Measurements from ENCODE around the gene FOS.
"Not testable (repeated sequence)": the region's sequence is repeated elsewhere in the genome, so short reads cannot be mapped to it uniquely, and the experiment has no call there.

FOS gene

GRCh38 chr14:75278422-75279152 lies at the start of gene FOS:
Gene FOS (plus strand): TSS chr14:75278828. CDS start chr14:75278983, 155 bp downstream.
- DNase-seq, result peak; percentile 83 to 89

- DNase-seq, result no peak
Measured at GRCh38 chr14:75229661-75230139, 48.9 kb upstream of the FOS start.

GRCh38 chr14:75230140-75230792 lies 48.4 kb upstream of the FOS start:
- peak; percentile 20 to 26 for DNase-seq

GRCh38 chr14:75231320-75231719 lies 47.3 kb upstream of the FOS start:
- no peak for DNase-seq

GRCh38 chr14:75232191-75232590 lies 46.4 kb upstream of the FOS start:
- no peak for DNase-seq

GRCh38 chr14:75232597-75232996 lies 46.0 kb upstream of the FOS start:
- no peak for DNase-seq

- no peak for DNase-seq
Measured at GRCh38 chr14:75234173-75235115, 44.2 kb upstream of the FOS start.

- DNase-seq, result not testable (repeated sequence)
Measured at GRCh38 chr14:75235198-75235597, 43.4 kb upstream of the FOS start.

GRCh38 chr14:75236467-75236866 lies 42.2 kb upstream of the FOS start:
- DNase-seq, result no peak

GRCh38 chr14:75236901-75237419 lies 41.7 kb upstream of the FOS start:
- DNase-seq, result no peak

GRCh38 chr14:75238756-75239455 lies 39.7 kb upstream of the FOS start:
- no peak for DNase-seq

- no peak for DNase-seq
Measured at GRCh38 chr14:75240781-75241180, 37.8 kb upstream of the FOS start.

GRCh38 chr14:75242546-75243273 lies 35.9 kb upstream of the FOS start:
- no peak for DNase-seq

- no peak for DNase-seq
Measured at GRCh38 chr14:75244121-75244520, 34.5 kb upstream of the FOS start.

- no peak for DNase-seq
Measured at GRCh38 chr14:75246546-75247285, 31.9 kb upstream of the FOS start.

GRCh38 chr14:75247286-75247922 lies 31.2 kb upstream of the FOS start:
- DNase-seq, result peak; percentile 71

GRCh38 chr14:75247939-75248338 lies 30.7 kb upstream of the FOS start:
- no peak for DNase-seq

- DNase-seq, result peak; percentile 76 to 79
Measured at GRCh38 chr14:75249251-75249957, 29.2 kb upstream of the FOS start.

GRCh38 chr14:75249958-75250336 lies 28.7 kb upstream of the FOS start:
- DNase-seq, result no peak

GRCh38 chr14:75250800-75251199 lies 27.8 kb upstream of the FOS start:
- no peak for DNase-seq
